Hepatocyte (in vitro differentiated cells): ENCODE data around the gene ABHD17A. TPM values are rescaled to one million over a fixed set of nuclear protein-coding genes. Genes with fewer than 3 reads are reported as not detected.

Experiments used
- DNase-seq: peaks from one replicate; pipeline ENCODE4 v3.0.0-alpha.2; 2016; ENCODE audit warnings: low spot score
- H2AFZ ChIP-seq: fragments of 200-600 bp; sonication (generic); 2 replicates; pipeline ENCODE4 v1.6.0; 2016; ENCODE audit warnings: antibody characterized with exemption, mild to moderate bottlenecking
- H3K27ac ChIP-seq: fragments of 200-600 bp; sonication (generic); 2 replicates; pipeline ENCODE4 v1.5.1; 2016; ENCODE audit warnings: mild to moderate bottlenecking
- H3K27me3 ChIP-seq: fragments of 200-600 bp; sonication (generic); 2 replicates; pipeline ENCODE4 v1.6.1; 2016
- H3K36me3 ChIP-seq: fragments of 200-600 bp; sonication (generic); replicated peaks from 2 replicates; pipeline ENCODE4 v1.5.1; 2016; ENCODE audit warnings: low read depth; ENCODE audit not compliant: insufficient read depth
- H3K4me1 ChIP-seq: fragments of 200-600 bp; sonication (generic); 2 replicates; pipeline ENCODE4 v1.5.1; 2016; ENCODE audit warnings: mild to moderate bottlenecking, moderate library complexity; ENCODE audit not compliant: insufficient read depth
- H3K4me2 ChIP-seq: fragments of 200-600 bp; sonication (generic); 2 replicates; pipeline ENCODE4 v1.6.0; 2016
- H3K4me3 ChIP-seq: fragments of 200-600 bp; sonication (generic); 2 replicates; pipeline ENCODE4 v1.5.1; 2016; ENCODE audit warnings: mild to moderate bottlenecking
- H3K79me2 ChIP-seq: fragments of 200-600 bp; sonication (generic); 2 replicates; pipeline ENCODE4 v1.6.0; 2017; ENCODE audit warnings: mild to moderate bottlenecking
- H3K9me2 ChIP-seq: fragments of 200-600 bp; sonication (generic); replicated peaks from 2 replicates; pipeline ENCODE4 v1.6.0; 2017; ENCODE audit warnings: mild to moderate bottlenecking; ENCODE audit not compliant: insufficient read depth
- H3K9me3 ChIP-seq: fragments of 200-600 bp; sonication (generic); 2 replicates; pipeline ENCODE4 v1.5.1; 2016; ENCODE audit warnings: low read depth, mild to moderate bottlenecking
- H4K20me1 ChIP-seq: fragments of 200-600 bp; sonication (generic); 2 replicates; pipeline ENCODE4 v1.6.0; 2016; ENCODE audit warnings: mild to moderate bottlenecking; ENCODE audit not compliant: insufficient read depth, poor library complexity, severe bottlenecking
- EZH2 ChIP-seq: fragments of 200-600 bp; sonication (generic); IDR thresholded peaks from 2 replicates; pipeline ENCODE4 v1.6.1; 2016; ENCODE audit warnings: antibody characterized with exemption, mild to moderate bottlenecking, borderline replicate concordance
- EZH2phosphoT487 ChIP-seq: fragments of 200-600 bp; sonication (generic); IDR thresholded peaks from one replicate; pipeline ENCODE4 v1.6.1; 2018; ENCODE audit warnings: antibody characterized with exemption, mild to moderate bottlenecking, low read depth, moderate library complexity; ENCODE audit not compliant: unreplicated experiment, severe bottlenecking
- WGBS: methylation state at CpG from one replicate; pipeline ENCODE4 v1.1.6; 2016; ENCODE audit warnings: low lambda C conversion rate; ENCODE audit errors: missing lambda C conversion rate; 5-methylcytosine and 5-hydroxymethylcytosine counted together
- polyA plus RNA-seq: library from polyadenylated mRNA; unstranded; fragments of >200 nt; fragmentation: Nextera tagmentation; extraction: Ambion mirVana; gene quantifications from 2 replicates; pipeline ENCODE4 v1.2.1, GENCODE V29; 2016
- total RNA-seq: library from RNA; depleted of rRNA; stranded (reverse); fragments of >200 nt; gene quantifications from 2 replicates; pipeline ENCODE4 v1.2.3, GENCODE V29; 2014
- TF ChIP-seq, protein P1 (sequence below): fragments of 200-600 bp; sonication (generic); IDR thresholded peaks from 2 replicates; pipeline ENCODE4 v1.5.1; 2016; ENCODE audit warnings: antibody characterized with exemption, mild to moderate bottlenecking; ENCODE audit not compliant: poor library complexity

The ABHD17A gene
- total and polyA plus RNA-seq, 2 experiments from 2014 or later = 62.5 to 102 TPM

- no peaks in the 10 kb centered on the region for H3K9me3 ChIP-seq
- no peak overlapping the region for H2AFZ ChIP-seq
- TF ChIP-seq, protein P1, sequence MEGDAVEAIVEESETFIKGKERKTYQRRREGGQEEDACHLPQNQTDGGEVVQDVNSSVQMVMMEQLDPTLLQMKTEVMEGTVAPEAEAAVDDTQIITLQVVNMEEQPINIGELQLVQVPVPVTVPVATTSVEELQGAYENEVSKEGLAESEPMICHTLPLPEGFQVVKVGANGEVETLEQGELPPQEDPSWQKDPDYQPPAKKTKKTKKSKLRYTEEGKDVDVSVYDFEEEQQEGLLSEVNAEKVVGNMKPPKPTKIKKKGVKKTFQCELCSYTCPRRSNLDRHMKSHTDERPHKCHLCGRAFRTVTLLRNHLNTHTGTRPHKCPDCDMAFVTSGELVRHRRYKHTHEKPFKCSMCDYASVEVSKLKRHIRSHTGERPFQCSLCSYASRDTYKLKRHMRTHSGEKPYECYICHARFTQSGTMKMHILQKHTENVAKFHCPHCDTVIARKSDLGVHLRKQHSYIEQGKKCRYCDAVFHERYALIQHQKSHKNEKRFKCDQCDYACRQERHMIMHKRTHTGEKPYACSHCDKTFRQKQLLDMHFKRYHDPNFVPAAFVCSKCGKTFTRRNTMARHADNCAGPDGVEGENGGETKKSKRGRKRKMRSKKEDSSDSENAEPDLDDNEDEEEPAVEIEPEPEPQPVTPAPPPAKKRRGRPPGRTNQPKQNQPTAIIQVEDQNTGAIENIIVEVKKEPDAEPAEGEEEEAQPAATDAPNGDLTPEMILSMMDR = no peak
- no peak for TF ChIP-seq EZH2
- TF ChIP-seq EZH2phosphoT487 = no peak
- no peaks in the 10 kb centered on the region for H3K27me3 ChIP-seq
- H3K4me3 ChIP-seq = no peak overlapping the region
- H3K27ac ChIP-seq = no peak overlapping the region
- peaks cover 22% of the 10 kb centered on the region for H4K20me1 ChIP-seq
- H3K4me2 ChIP-seq = peak overlapping the region; percentile 97
- H3K9me2 ChIP-seq = no peaks in the 10 kb centered on the region
- DNase-seq = no peak
- H3K36me3 ChIP-seq = no peaks in the 10 kb centered on the region
- H3K79me2 ChIP-seq = peaks cover 62% of the 10 kb centered on the region
- 83% methylated on average over 29 of the region's 29 CpGs for WGBS
- peaks cover 27% of the 10 kb centered on the region for H3K4me1 ChIP-seq
Measured at GRCh38 chr19:1873524-1874473, 11.5 kb downstream of the ABHD17A start.

GRCh38 chr19:1872807-1873523, 12.3 kb downstream of the ABHD17A start:
- H3K4me2 ChIP-seq = peak overlapping the region; percentile 97
- H3K36me3 ChIP-seq = no peaks in the 10 kb centered on the region
- no peaks in the 10 kb centered on the region for H3K9me2 ChIP-seq
- no peak for DNase-seq
- no peak overlapping the region for H2AFZ ChIP-seq
- H3K9me3 ChIP-seq = no peaks in the 10 kb centered on the region
- peaks cover 62% of the 10 kb centered on the region for H3K79me2 ChIP-seq
- no peak overlapping the region for H3K4me3 ChIP-seq
- WGBS = 91% methylated on average over 25 of the region's 25 CpGs
- H4K20me1 ChIP-seq = peaks cover 22% of the 10 kb centered on the region
- TF ChIP-seq, protein P1 = no peak
- TF ChIP-seq EZH2 (no peak), EZH2phosphoT487 (no peak)
- peaks cover 27% of the 10 kb centered on the region for H3K4me1 ChIP-seq
- H3K27me3 ChIP-seq = no peaks in the 10 kb centered on the region
- H3K27ac ChIP-seq = no peak overlapping the region

DNA sequence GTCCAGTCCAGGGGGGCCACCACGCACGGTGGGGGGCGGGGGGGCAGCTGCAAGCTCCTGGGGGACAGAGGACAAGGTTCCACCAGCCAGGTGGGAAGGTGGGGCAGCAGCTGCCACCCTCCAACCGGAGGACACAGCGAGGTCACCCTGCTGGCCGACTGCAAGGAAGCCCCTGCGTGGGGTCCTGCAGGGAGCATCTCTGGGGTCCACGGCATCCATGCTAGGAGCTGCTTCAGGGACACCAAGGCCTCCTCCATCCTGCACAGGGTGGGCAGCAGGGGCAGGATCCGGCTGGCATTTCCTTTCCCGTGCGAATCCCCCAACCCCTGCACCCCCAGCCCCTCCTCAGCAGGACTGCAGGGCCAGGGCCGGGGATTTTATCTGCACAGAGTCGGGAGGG, 13.7 kb downstream of the ABHD17A start:
- H2AFZ ChIP-seq = no peak overlapping the region
- H4K20me1 ChIP-seq = peaks cover 22% of the 10 kb centered on the region
- no peaks in the 10 kb centered on the region for H3K9me2 ChIP-seq
- no peaks in the 10 kb centered on the region for H3K36me3 ChIP-seq
- TF ChIP-seq EZH2 (no peak), EZH2phosphoT487 (no peak)
- TF ChIP-seq, protein P1 = no peak
- 96% methylated on average over 5 of the region's 13 CpGs for WGBS
- no peak for DNase-seq
- no peaks in the 10 kb centered on the region for H3K27me3 ChIP-seq
- H3K79me2 ChIP-seq = peaks cover 62% of the 10 kb centered on the region
- H3K9me3 ChIP-seq = no peaks in the 10 kb centered on the region
- H3K4me2 ChIP-seq = no peak overlapping the region
- no peak overlapping the region for H3K27ac ChIP-seq
- H3K4me3 ChIP-seq = no peak overlapping the region
- peaks cover 25% of the 10 kb centered on the region for H3K4me1 ChIP-seq
